Esophagus squamous epithelium (tissue), 4 donors: ENCODE data around the gene UBE2F.

Experiments used
- CTCF ChIP-seq, 6 experiments: fragments of 450-650 bp in 4 of 6; fragments of 200-600 bp in 2 of 6; sonication (generic) in 2 of 6; IDR thresholded peaks; one replicate each; pipeline ENCODE4 v1.5.1; 2016 to 2019; ENCODE audit warnings: antibody characterized with exemption in 6 of 6, mild to moderate bottlenecking in 4 of 6, moderate library complexity in 4 of 6
- POLR2A ChIP-seq, 4 donors: fragments of 450-650 bp; IDR thresholded peaks; one replicate each; pipeline ENCODE4 v1.6.1; 2017; ENCODE audit warnings: antibody characterized with exemption in 4 of 4, mild to moderate bottlenecking in 4 of 4, moderate library complexity in 3 of 4

GRCh38 chr2:237943395-237944094 lies 23.3 kb upstream of the UBE2F start:
- TF ChIP-seq CTCF (IDR thresholded peaks at IDR 0.05), result no peak
- TF ChIP-seq POLR2A (IDR thresholded peaks at IDR 0.05), result no peak
